NCI-H2081 treated with DMSO at 0.1 percent for 48 hours (cell line): ENCODE data around the gene NOP9.

Experiments
- DNase-seq: peaks from one replicate; lab custom pipeline; 2025; lab: John Stamatoyannopoulos, UW

The NOP9 gene

GRCh38 chr14:24262821-24263733 is 36.6 kb upstream of the NOP9 start, which contains the start of gene TGM1:
Gene TGM1 (minus strand): TSS chr14:24263177. CDS start chr14:24262352, 825 bp downstream.
- no peak for DNase-seq

DNA sequence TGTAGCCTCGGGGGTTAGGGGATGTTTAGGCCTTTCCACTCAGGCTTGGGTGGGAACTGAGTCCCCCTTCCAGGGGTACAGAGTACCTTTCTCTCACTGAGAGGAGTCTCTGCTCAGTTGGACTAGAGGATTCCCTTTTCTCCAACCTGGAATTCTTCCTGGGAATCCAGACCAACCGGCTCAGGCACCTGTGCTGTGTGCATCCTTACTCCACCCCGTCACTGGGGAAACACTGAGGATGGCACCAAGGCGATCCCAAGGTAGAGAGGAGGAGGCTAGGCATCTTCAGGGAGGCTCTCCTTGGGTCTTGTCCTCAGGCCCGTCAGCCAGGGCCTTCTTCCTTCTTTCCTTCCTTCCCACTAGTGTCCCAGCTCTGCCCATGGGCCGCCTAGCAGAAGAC is 35.8 kb upstream of the NOP9 start:
- DNase-seq, result no peak

DNA sequence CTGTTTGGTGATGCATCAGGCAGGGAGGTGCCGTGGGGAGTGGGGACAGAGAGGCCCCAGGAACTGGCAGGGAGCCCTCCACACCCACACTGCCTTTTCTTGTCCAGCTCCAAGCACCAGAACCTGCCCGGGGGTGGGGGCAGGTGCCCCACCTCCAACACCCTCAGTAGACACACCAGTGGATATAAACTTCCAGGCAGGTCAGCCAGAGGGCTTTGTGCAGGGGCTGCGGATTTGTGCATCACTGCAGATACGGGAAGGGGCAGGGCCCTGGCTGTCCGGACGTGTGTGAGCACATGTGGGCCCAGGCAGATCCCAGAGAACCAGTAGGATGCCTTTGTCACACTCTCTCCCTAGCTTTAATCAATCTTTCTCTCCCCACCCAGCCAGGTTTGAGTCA is 35.4 kb upstream of the NOP9 start:
- DNase-seq, result no peak

- no peak for DNase-seq
These were observed 33.1 kb upstream of the NOP9 start for GRCh38 chr14:24266344-24267244.

DNA sequence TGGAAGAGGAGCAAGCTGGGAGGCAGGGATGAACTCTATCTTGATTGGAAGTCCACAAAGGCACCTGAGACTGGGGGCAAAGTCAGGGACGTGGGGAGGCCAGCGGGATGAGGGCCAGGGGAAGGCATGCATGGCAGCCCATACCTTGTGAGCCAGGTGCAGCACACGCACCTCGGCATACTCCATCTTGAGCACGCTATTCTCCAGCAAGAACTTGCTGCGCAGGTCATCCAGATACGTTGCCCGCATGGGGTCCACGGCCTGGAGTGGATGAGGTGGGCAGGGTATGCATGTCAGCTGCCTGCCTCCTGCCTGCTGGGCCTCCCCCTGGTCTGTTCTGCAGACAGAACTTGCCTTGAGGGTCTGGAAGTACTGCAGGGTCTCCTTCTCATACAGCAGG is 32.1 kb upstream of the NOP9 start:
- DNase-seq, result no peak

DNA sequence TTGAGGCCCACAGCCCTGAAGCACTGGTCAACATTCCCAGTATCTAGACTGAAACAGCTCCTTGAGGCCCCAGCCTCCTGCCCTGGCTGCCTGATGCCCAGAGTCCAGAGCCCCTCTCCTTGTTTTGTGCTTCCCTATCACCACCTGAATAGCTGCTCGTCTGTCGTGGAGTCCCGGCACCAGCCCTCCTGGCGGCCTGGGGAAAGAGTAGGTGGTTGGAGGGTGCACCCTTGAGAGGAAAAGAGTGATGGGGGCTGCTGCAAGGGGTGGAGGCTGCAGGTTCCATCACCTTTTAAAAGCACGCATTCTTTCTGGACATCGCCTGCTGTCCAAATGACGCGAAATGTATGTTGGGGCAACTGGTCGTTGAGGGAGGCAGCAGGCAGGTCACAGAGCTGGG is 31.4 kb upstream of the NOP9 start:
- no peak for DNase-seq

DNA sequence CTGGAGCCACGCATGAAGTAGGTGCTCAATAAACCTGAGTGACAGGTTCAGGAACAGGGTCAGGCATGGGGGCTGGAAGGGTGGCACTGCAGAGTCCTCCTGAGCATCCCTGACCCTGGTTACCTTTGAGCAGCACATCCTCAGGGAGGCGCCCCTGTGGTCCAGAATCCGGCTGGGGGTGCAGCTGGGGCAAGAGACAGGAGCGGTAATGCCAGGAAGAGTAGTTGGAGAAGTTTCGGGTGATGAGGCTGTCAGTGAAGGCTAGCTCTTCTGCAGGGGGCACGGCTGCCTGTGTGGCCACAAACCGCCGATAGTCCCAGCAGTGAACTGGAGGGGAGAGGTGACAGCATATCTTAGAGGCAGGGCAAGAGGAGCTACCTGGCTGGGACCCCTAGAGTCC is 30.3 kb upstream of the NOP9 start:
- DNase-seq, result no peak

GRCh38 chr14:24269910-24270536 is 29.6 kb upstream of the NOP9 start:
- DNase-seq, result no peak

DNA sequence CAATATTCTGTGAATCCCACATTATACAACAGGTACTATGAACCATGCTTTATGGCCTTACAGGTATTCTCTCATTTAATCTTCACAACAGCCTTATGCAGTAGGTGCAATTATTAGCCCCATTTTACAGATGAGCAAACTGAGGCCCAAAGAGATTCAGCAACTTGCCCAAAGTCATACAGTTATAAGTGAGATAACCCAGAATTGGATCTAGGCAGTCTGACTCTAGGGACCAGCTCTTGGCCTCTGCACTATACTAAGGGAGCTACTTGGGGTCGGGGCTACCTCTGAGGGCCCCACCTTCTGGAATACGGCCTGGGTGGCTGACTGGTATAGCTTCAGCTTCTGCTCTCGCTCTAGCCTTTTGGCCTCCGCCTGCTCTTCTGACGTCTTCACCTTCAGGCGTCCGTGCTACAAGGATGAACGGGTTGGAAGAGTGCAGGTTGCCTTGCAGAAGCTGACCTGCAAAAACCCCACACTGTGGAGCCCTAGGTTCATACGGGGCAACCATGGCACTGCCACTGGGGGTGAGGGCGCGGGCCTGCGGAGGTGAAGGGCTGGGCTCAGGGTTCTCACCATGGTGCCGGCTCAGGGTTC is 29.0 kb upstream of the NOP9 start:
- no peak for DNase-seq

DNA sequence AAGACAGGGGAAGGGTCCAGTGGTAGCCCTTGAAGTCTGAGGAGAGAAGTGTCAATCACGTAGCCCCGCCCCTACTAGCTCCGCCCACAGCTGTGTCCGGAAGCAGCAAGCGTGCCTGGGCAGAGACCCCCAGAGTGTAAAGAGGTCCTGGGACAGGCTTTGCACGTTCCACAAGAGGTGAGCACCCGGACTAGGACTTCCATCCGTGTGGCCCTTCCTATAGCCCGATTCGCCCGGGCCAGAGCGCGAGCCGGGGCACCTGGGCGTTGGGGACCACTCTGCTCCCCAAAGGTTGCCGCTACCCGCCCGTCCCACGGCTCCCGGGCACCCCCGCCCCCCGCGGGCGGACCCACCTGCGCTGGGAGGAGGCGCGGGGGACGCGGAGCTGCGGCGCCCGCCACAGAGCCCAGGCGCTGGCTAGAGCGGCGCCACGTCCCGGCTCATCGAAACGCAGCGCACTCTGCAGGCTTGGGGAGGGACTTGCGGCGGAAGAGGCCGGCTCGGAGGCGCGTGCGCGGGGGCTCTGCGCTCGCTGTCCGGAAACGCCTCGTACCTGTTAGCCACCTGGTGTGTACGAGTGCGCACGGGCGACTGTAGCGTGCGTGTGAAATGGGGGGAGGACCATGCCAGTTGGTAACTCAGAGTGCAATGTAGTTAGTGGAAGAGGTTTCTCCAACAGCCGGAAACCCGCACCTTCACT is 28.4 kb upstream of the NOP9 start, which contains the start of gene RABGGTA:
RABGGTA (minus strand) TSS at position 464 of the 700 bp plus-strand sequence. CDS start 482 bp downstream, outside the sequence.
- peak; percentile 8 for DNase-seq

DNA sequence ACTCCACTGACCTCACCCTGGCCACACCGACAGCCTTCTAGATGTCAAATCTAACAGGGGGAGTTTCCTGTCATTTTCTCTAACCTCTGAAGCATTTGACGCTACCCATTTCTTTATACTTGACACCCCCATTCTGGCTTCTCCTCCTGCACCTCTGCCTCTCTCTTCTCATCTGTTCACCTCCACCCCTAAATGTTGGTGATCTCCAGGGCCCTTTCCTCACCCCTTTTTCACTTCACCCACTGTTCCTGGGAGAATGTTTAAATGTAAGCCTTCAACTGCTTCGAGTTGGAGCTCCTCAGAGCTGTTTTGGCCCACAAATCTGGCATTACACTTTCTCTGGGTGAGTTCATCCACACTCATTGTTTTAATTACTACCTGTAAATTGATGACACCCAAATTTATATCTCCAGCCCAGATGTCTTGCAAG is 27.8 kb upstream of the NOP9 start:
- DNase-seq, result no peak

- no peak for DNase-seq
These were observed 27.2 kb upstream of the NOP9 start for GRCh38 chr14:24272467-24272866.

GRCh38 chr14:24273422-24273998 is 26.1 kb upstream of the NOP9 start:
- no peak for DNase-seq

DNA sequence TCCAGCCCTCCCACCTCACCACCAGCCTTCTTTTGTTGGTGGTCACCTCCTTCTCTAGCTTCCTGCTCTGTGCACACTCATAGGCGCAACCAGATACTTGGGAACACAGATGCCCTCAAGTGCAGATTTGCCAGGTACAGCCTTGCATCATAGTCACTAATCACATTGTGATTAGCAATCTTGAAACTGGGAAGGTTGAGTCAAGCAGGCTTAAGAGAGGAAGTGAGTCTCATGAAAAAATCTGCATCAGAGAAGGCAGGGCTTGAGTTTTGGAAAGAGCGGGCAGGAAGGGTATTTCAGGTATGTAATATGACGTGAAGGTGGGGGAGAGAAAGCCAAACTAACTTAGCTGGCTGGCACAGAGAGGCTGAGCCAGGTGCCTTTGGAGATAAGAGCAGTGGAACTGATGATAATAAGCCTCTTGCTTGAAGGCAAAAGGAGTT is 25.5 kb upstream of the NOP9 start:
- DNase-seq, result no peak

- DNase-seq, result no peak
These were observed 22.6 kb upstream of the NOP9 start for GRCh38 chr14:24277071-24277470.

DNA sequence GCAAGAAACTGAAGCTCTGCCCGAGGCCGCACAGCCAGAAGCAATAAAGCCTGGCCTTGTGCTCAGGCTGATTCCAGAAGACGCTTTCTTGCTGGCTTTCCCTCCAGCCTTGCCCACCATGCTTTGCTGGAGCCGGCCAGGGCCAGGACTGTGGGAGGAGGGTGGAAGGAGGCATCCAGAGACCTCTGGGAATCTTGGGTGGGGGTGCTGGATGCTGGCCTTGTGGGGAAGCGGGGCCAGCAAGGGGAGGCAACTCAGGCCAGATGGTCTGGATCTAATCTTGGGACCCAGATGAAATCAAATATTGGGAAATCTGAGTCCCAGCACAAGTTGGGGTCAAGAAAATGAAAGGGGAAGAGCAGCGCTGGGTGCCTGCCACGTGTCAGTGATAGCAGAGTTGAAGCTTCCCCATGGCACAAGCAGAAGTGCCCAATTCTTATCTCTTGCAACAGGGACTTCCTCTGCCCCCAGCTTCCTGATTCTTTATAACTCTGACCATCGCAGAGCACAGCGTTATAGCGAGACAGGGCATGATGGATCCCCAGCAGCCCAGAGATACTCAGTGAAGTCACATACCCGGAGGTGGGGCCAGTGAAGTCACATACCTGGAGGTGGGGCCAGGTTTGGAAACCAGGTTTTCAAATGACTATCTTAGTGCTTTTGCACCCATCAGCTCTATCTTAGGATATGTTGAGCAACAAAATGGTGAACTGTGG is 21.9 kb upstream of the NOP9 start:
- DNase-seq, result no peak

DNA sequence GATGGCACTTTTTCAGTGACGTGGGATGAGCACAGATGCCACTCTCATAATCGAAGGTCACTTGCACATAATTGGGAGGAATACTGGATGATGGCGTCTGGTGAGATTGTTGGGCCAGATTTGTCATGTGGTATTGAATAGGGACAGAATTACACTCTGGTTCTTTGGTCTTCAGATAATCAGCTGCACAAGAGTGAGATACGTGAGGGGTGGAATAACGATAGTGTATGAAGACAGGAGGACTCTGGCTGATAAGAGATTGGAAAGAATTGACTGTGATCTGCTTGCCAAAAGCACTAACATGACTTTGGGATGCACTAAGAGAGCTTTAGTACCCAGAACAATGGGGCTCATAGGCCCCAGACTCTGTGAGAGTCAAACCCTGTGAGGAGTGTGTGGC is 21.2 kb upstream of the NOP9 start:
- no peak for DNase-seq

GRCh38 chr14:24279301-24280186 is 20.1 kb upstream of the NOP9 start:
- DNase-seq, result peak; percentile 5
